HCT116 (cell line): ENCODE measurements around the gene SIX5. TPM values are rescaled to one million over a fixed set of nuclear protein-coding genes. Genes with fewer than 3 reads are reported as not detected.

Experiments
- ATAC-seq: fragments of 200-7000 bp; cut with Tn5 transposase; 2 replicates; pipeline ENCODE4 v1.9.1; 2020; ENCODE audit warnings: mild to moderate bottlenecking, moderate library complexity
- BruUV-seq: library from RNA; stranded (reverse); fragments of 400-500 nt; replicated peaks from 2 replicates; lab custom pipeline; 2021; lab: Mats Ljungman, UMichigan
- CTCF ChIA-PET: fragments of 300-600 bp; sonication (Branson Sonifier 250); formaldehyde crosslinking; loops from one replicate; lab custom pipeline; 2021; ENCODE audit warnings: antibody characterized with exemption; lab: Charles Lee
- POLR2A ChIA-PET: fragments of 300-600, 350-600 bp; sonication (Branson Sonifier 250); formaldehyde crosslinking; loops from one replicate; lab custom pipeline; 2021; ENCODE audit warnings: antibody characterized with exemption; lab: Charles Lee
- RAD21 ChIA-PET, 2 experiments: fragments of 300-600 bp; sonication (Branson Sonifier 250); formaldehyde crosslinking; loops; one replicate each; lab custom pipeline; 2023; ENCODE audit warnings: low total read pairs in 2 of 2; ENCODE audit not compliant: uncharacterized antibody in 2 of 2, unreplicated experiment in 2 of 2, low non-redundant PET in 1 of 2; lab: Charles Lee
- DNase-seq: peaks from one replicate; pipeline ENCODE4 v3.0.0-alpha.2; 2010; ENCODE audit warnings: low read depth, low spot score
- H2AFZ ChIP-seq: fragments of 200-600 bp; shearing (Covaris generic), sonication (generic); 2 replicates; pipeline ENCODE4 v1.6.1; 2017; ENCODE audit warnings: low read depth, mixed run types, mixed read lengths, antibody characterized with exemption, low read length; ENCODE audit not compliant: poor library complexity, severe bottlenecking
- H3K27ac ChIP-seq: 2 replicates; pipeline ENCODE4 v1.5.1; 2012; ENCODE audit warnings: low read depth, low read length
- H3K27me3 ChIP-seq: fragments of 200-600 bp; sonication (generic); 2 replicates; pipeline ENCODE4 v1.6.1; 2016; ENCODE audit warnings: mixed run types, low read length, mixed read lengths; ENCODE audit not compliant: insufficient read depth
- H3K36me3 ChIP-seq, 2 experiments: fragments of 200-500 bp in 1 of 2; fragments of 200-600 bp in 1 of 2; sonication (Bioruptor generic) in 1 of 2; sonication (generic) in 1 of 2; 2 replicates each; pipeline versions ENCODE4 v1.5.1 to v1.6.1; 2014 to 2016; ENCODE audit warnings: low read length in 2 of 2, inconsistent platforms in 1 of 2, mixed read lengths in 1 of 2, mixed run types in 1 of 2; ENCODE audit not compliant: insufficient read depth in 2 of 2, control insufficient read depth in 1 of 2
- H3K4me1 ChIP-seq, 2 experiments: fragments of 200-600 bp in 1 of 2; sonication (generic) in 1 of 2; 2 replicates each; pipeline versions ENCODE4 v1.5.1 to v1.6.1; 2012 to 2017; ENCODE audit warnings: low read length in 2 of 2, inconsistent platforms in 1 of 2, mild to moderate bottlenecking in 1 of 2, mixed read lengths in 1 of 2, mixed run types in 1 of 2, moderate library complexity in 1 of 2; ENCODE audit not compliant: insufficient read depth in 2 of 2, control insufficient read depth in 1 of 2
- H3K4me2 ChIP-seq: fragments of 200-600 bp; sonication (generic); 2 replicates; pipeline ENCODE4 v1.6.1; 2017; ENCODE audit warnings: mixed run types, low read length, mixed read lengths
- H3K4me3 ChIP-seq, 2 experiments: fragments of 200-600 bp in 1 of 2; sonication (generic) in 1 of 2; replicated peaks in 1 of 2; 2 replicates each; pipeline ENCODE4 v1.5.1; 2011 to 2016; ENCODE audit warnings: low read length in 2 of 2, control low read depth in 1 of 2, low read depth in 1 of 2, mild to moderate bottlenecking in 1 of 2, mixed read lengths in 1 of 2, mixed run types in 1 of 2
- H3K79me2 ChIP-seq: fragments of 200-600 bp; sonication (generic); 2 replicates; pipeline ENCODE4 v1.6.1; 2017; ENCODE audit warnings: mild to moderate bottlenecking, mixed run types, low read length, moderate library complexity, mixed read lengths; ENCODE audit not compliant: insufficient read depth
- H3K9ac ChIP-seq: fragments of 200-600 bp; sonication (generic); 2 replicates; pipeline ENCODE4 v1.6.1; 2016; ENCODE audit warnings: low read length, mixed read lengths
- H3K9me2 ChIP-seq: fragments of 200-600 bp; sonication (generic), shearing (Covaris generic); 2 replicates; pipeline ENCODE4 v1.6.1; 2017; ENCODE audit warnings: mixed run types, mild to moderate bottlenecking, moderate library complexity; ENCODE audit not compliant: insufficient read depth
- H3K9me3 ChIP-seq, 2 experiments: fragments of 200-500 bp in 1 of 2; fragments of 200-600 bp in 1 of 2; sonication (Bioruptor generic) in 1 of 2; sonication (generic) in 1 of 2; 2 replicates each; pipeline ENCODE4 v1.6.1; 2014 to 2017; ENCODE audit warnings: low read length in 2 of 2, mixed read lengths in 2 of 2, inconsistent platforms in 1 of 2, low read depth in 1 of 2, mild to moderate bottlenecking in 1 of 2, mixed run types in 1 of 2, moderate library complexity in 1 of 2; ENCODE audit not compliant: control insufficient read depth in 1 of 2, insufficient read depth in 1 of 2
- H4K20me1 ChIP-seq: fragments of 200-600 bp; sonication (generic), shearing (Covaris generic); 2 replicates; pipeline ENCODE4 v1.6.1; 2017; ENCODE audit warnings: mixed run types, mild to moderate bottlenecking, moderate library complexity; ENCODE audit not compliant: insufficient read depth
- CBX3 ChIP-seq: IDR thresholded peaks from 2 replicates; pipeline ENCODE4 v1.6.1; 2012; ENCODE audit warnings: low read depth
- SIN3A ChIP-seq: IDR thresholded peaks from 2 replicates; pipeline ENCODE4 v1.6.1; 2012; ENCODE audit warnings: low read depth
- TCF7L2 ChIP-seq: IDR thresholded peaks from 2 replicates; pipeline ENCODE4 v1.7.0; 2011; ENCODE audit warnings: borderline replicate concordance, inconsistent platforms; ENCODE audit not compliant: insufficient read depth, insufficient read length; ENCODE audit errors: extremely low read depth
- YY1 ChIP-seq: IDR thresholded peaks from 2 replicates; pipeline ENCODE4 v1.6.1; 2011; ENCODE audit warnings: low read length, low read depth, moderate library complexity, mild to moderate bottlenecking; ENCODE audit not compliant: insufficient replicate concordance; ENCODE audit errors: extremely low read depth
- ZFX ChIP-seq: fragments of 450-650 bp; IDR thresholded peaks from 2 replicates; pipeline ENCODE4 v1.6.1; 2017
- intact Hi-C: fragments of 100-400 bp; cut with micrococcal nuclease; formaldehyde crosslinking; loops from 2 replicates; pipeline ENCODE4 v1.10.0; 2022
- total RNA-seq: library from RNA; stranded (reverse); gene quantifications from one replicate; pipeline ENCODE4 v1.2.1, GENCODE V29; 2021; ENCODE audit not compliant: unreplicated experiment
- TF ChIP-seq, protein P1 (sequence below): IDR thresholded peaks from 2 replicates; pipeline ENCODE4 v1.6.1; 2012

Gene SIX5
- total RNA-seq, 1 experiment from 2014 or later, result 18.3 TPM

DNA sequence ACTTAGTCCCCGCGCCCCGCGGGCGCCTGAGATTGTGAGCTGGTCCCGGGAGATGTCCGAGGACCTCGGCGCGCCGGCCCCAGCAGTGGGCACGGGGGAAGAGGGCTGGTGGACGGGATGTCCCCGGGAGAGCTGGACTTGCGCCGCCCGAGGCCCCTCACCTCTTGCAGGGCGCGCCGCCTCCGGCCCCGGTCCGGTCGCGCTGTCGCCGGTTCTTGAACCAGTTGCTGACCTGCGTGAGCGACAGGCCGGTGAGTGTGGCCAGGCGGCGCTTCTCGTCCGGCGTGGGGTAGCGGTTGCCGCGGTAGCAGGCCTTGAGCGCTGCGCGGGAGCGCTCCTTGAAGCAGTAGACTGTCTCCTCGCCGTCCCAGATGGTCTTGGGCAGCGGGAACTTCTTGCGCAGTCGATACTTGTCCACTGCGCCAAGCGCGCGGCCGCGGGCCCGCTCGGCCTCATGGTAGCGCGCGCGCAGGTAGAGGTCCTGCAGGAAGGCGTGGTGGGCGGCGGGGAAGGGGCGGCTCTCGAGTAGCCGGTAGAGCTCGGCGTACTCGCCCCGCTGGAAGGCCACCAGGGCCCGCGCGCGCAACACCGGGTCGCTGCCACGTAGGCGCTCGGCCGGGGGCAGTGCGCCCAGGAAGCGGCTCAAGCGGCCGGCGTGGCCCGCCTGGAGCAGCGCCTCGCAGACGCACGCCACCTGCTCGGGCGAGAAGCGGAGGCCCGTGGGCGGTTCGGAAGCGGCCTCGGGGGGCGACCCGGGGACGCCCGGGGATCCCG, 984 bp downstream of the SIX5 start:
- intact Hi-C loops, result loop anchor here (2.0 kb wide), 1 partner anchor 51 kb away; no protein-coding TSS in a partner anchor
- peak overlapping the region; percentile 84 for H3K9ac ChIP-seq
- H3K27ac ChIP-seq, result peak overlapping the region; percentile 98
- no peak overlapping the region for H2AFZ ChIP-seq
- peak overlapping the region; percentile 92 for H3K4me2 ChIP-seq
- ChIA-PET POLR2A (interaction anchor here (0.8 to 3.6 kb wide), 5 partner anchors 8 to 96 kb away, joined by 3 to 50 read pairs (median 10); partner anchors contain the start of genes DMPK, FOXA3, QPCTL and SNRPD2), RAD21 (interaction anchor here in 1 of 2 experiments (0.6 kb wide), 2 partner anchors 51 to 60 kb away, joined by 5 read pairs; no protein-coding TSS in a partner anchor), CTCF (interaction anchor here (0.7 to 4.2 kb wide), 8 partner anchors 11 to 309 kb away, joined by 3 to 71 read pairs (median 12); partner anchors contain the start of genes DMWD, QPCTL and SNRPD2)
- no peaks in the 10 kb centered on the region for H3K36me3 ChIP-seq
- no peaks in the 10 kb centered on the region for H3K79me2 ChIP-seq
- peaks cover 14 to 48% of the 10 kb centered on the region in 2 experiments for H3K4me1 ChIP-seq
- peak overlapping the region; percentile 80 to 84 for H3K4me3 ChIP-seq
- ATAC-seq (peak; percentile 1; the same call in 1 of the 2 replicates), DNase-seq (no peak)
- H3K9me3 ChIP-seq, result no peaks in the 10 kb centered on the region
- H3K27me3 ChIP-seq, result no peaks in the 10 kb centered on the region
- H3K9me2 ChIP-seq, result no peaks in the 10 kb centered on the region
- no peaks in the 10 kb centered on the region for H4K20me1 ChIP-seq
- no TSS peak for BruUV-seq
- TF ChIP-seq, protein P1, sequence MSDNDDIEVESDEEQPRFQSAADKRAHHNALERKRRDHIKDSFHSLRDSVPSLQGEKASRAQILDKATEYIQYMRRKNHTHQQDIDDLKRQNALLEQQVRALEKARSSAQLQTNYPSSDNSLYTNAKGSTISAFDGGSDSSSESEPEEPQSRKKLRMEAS, result peak; percentile 41
- TF ChIP-seq CBX3 (no peak), ZFX (peak; percentile 79), TCF7L2 (no peak), SIN3A (peak; percentile 13; the same call in 1 of the 2 replicates), YY1 (no peak)
